GM18861 (cell line): ENCODE measurements around the gene EIF5AL1.
"Not testable (repeated sequence)": the region's sequence is repeated elsewhere in the genome, so short reads cannot be mapped to it uniquely, and the experiment has no call there.

Source experiments
- ATAC-seq: cut with Tn5 transposase; IDR thresholded peaks from one replicate; pipeline ENCODE4 v1.9.1; 2021; ENCODE audit not compliant: unreplicated experiment

The EIF5AL1 gene

GRCh38 chr10:79511891-79512583 is at the start of gene EIF5AL1:
Gene EIF5AL1 (plus strand): TSS chr10:79512533. CDS start chr10:79512650, 117 bp downstream.
- not testable (repeated sequence) for ATAC-seq

- no peak for ATAC-seq
Observed at GRCh38 chr10:79463578-79464496, 48.5 kb upstream of the EIF5AL1 start.

GRCh38 chr10:79465341-79465740 is 47.0 kb upstream of the EIF5AL1 start:
- ATAC-seq = no peak

GRCh38 chr10:79468015-79468560 is 44.2 kb upstream of the EIF5AL1 start:
- ATAC-seq = no peak

GRCh38 chr10:79468841-79469585 is 43.3 kb upstream of the EIF5AL1 start:
- ATAC-seq = no peak

- ATAC-seq = no peak
Observed at GRCh38 chr10:79470096-79470495, 42.2 kb upstream of the EIF5AL1 start.

GRCh38 chr10:79471776-79472175 is 40.6 kb upstream of the EIF5AL1 start:
- no peak for ATAC-seq

GRCh38 chr10:79472449-79472848 is 39.9 kb upstream of the EIF5AL1 start:
- no peak for ATAC-seq

- no peak for ATAC-seq
Observed at GRCh38 chr10:79472951-79473350, 39.4 kb upstream of the EIF5AL1 start.

- no peak for ATAC-seq
Observed at GRCh38 chr10:79473496-79474095, 38.7 kb upstream of the EIF5AL1 start.

- ATAC-seq = no peak
Observed at GRCh38 chr10:79475119-79475653, 37.1 kb upstream of the EIF5AL1 start.

- ATAC-seq = no peak
Observed at GRCh38 chr10:79475877-79476276, 36.5 kb upstream of the EIF5AL1 start.

GRCh38 chr10:79476645-79477044 is 35.7 kb upstream of the EIF5AL1 start:
- ATAC-seq = no peak

GRCh38 chr10:79477456-79477855 is 34.9 kb upstream of the EIF5AL1 start:
- ATAC-seq = no peak

GRCh38 chr10:79479283-79479909 is 32.9 kb upstream of the EIF5AL1 start:
- no peak for ATAC-seq

- ATAC-seq = no peak
Observed at GRCh38 chr10:79482304-79482703, 30.0 kb upstream of the EIF5AL1 start.

GRCh38 chr10:79482741-79483140 is 29.6 kb upstream of the EIF5AL1 start:
- ATAC-seq = no peak

- ATAC-seq = no peak
Observed at GRCh38 chr10:79483299-79483698, 29.0 kb upstream of the EIF5AL1 start.

- ATAC-seq = no peak
Observed at GRCh38 chr10:79483948-79484347, 28.4 kb upstream of the EIF5AL1 start.

- no peak for ATAC-seq
Observed at GRCh38 chr10:79484476-79484875, 27.9 kb upstream of the EIF5AL1 start.
